Smooth muscle cell (in vitro differentiated cells): Measurements from ENCODE around the gene NIN. TPM values are rescaled to one million over a fixed set of nuclear protein-coding genes. Genes with fewer than 3 reads are reported as not detected.

Source experiments
- DNase-seq: peaks from one replicate; lab custom pipeline; 2025; ENCODE audit not compliant: unreplicated experiment; lab: John Stamatoyannopoulos, UW
- H2AFZ ChIP-seq: fragments of 200-600 bp; sonication (generic); 2 replicates; pipeline ENCODE4 v1.6.0; 2016; ENCODE audit warnings: antibody characterized with exemption, low read depth, mild to moderate bottlenecking
- H3F3A ChIP-seq: fragments of 200-600 bp; sonication (generic); 2 replicates; pipeline ENCODE4 v1.6.0; 2017; ENCODE audit warnings: antibody characterized with exemption, low read depth
- H3K27ac ChIP-seq: fragments of 200-600 bp; sonication (generic); 2 replicates; pipeline ENCODE4 v1.5.1; 2016; ENCODE audit warnings: low read depth, mild to moderate bottlenecking
- H3K27me3 ChIP-seq: fragments of 200-600 bp; sonication (generic); 2 replicates; pipeline ENCODE4 v1.6.1; 2016; ENCODE audit warnings: low read depth, mild to moderate bottlenecking
- H3K36me3 ChIP-seq: fragments of 200-600 bp; sonication (generic); 2 replicates; pipeline ENCODE4 v1.5.1; 2016; ENCODE audit warnings: low read depth
- H3K4me1 ChIP-seq: fragments of 200-600 bp; sonication (generic); 2 replicates; pipeline ENCODE4 v1.5.1; 2016; ENCODE audit warnings: low read depth
- H3K4me2 ChIP-seq: fragments of 200-600 bp; sonication (generic); 2 replicates; pipeline ENCODE4 v1.6.0; 2016; ENCODE audit warnings: mild to moderate bottlenecking
- H3K4me3 ChIP-seq: fragments of 200-600 bp; sonication (generic); 2 replicates; pipeline ENCODE4 v1.5.1; 2016; ENCODE audit warnings: mild to moderate bottlenecking
- H3K79me2 ChIP-seq: fragments of 200-600 bp; sonication (generic); 2 replicates; pipeline ENCODE4 v1.6.0; 2016; ENCODE audit warnings: low read depth, mild to moderate bottlenecking
- H3K9ac ChIP-seq: fragments of 200-600 bp; sonication (generic); 2 replicates; pipeline ENCODE4 v1.6.0; 2016; ENCODE audit warnings: low read depth
- H3K9me3 ChIP-seq: fragments of 200-600 bp; sonication (generic); replicated peaks from 2 replicates; pipeline ENCODE4 v1.5.1; 2016; ENCODE audit warnings: low read depth
- H4K20me1 ChIP-seq: fragments of 200-600 bp; sonication (generic); 2 replicates; pipeline ENCODE4 v1.6.0; 2016; ENCODE audit warnings: low read depth
- CTCF ChIP-seq: fragments of 200-600 bp; sonication (generic); IDR thresholded peaks from 2 replicates; pipeline ENCODE4 v1.5.1; 2017; ENCODE audit warnings: borderline replicate concordance, mild to moderate bottlenecking, antibody characterized with exemption; ENCODE audit not compliant: insufficient read depth, poor library complexity, severe bottlenecking
- WGBS: methylation state at CpG from one replicate; pipeline ENCODE4 v1.1.7; 2016; ENCODE audit warnings: low lambda C conversion rate; 5-methylcytosine and 5-hydroxymethylcytosine counted together
- polyA plus RNA-seq: library from polyadenylated mRNA; unstranded; fragments of >200 nt; fragmentation: Nextera tagmentation; extraction: Ambion mirVana; gene quantifications from 2 replicates; pipeline ENCODE4 v1.2.1, GENCODE V29; 2016
- total RNA-seq: library from RNA; depleted of rRNA; stranded (reverse); fragments of >200 nt; gene quantifications from 2 replicates; pipeline ENCODE4 v1.2.3, GENCODE V29; 2014

Gene NIN
- total and polyA plus RNA-seq, 2 experiments from 2014 or later = 7.5 to 14.9 TPM

- WGBS = 98% methylated on average over 8 of the region's 8 CpGs
- no peaks in the 10 kb centered on the region for H3K9me3 ChIP-seq
- H3K4me1 ChIP-seq = no peaks in the 10 kb centered on the region
- H3F3A ChIP-seq = no peaks in the 10 kb centered on the region
- H4K20me1 ChIP-seq = no peaks in the 10 kb centered on the region
- no peak overlapping the region for H2AFZ ChIP-seq
- H3K4me2 ChIP-seq = no peak overlapping the region
- no peak overlapping the region for H3K27ac ChIP-seq
- H3K9ac ChIP-seq = no peak overlapping the region
- no peaks in the 10 kb centered on the region for H3K36me3 ChIP-seq
- TF ChIP-seq CTCF = no peak
- H3K4me3 ChIP-seq = no peak overlapping the region
- no peak for DNase-seq
- no peaks in the 10 kb centered on the region for H3K27me3 ChIP-seq
- H3K79me2 ChIP-seq = no peaks in the 10 kb centered on the region
Observed at GRCh38 chr14:50759800-50760543, 71.0 kb downstream of the NIN start.

- no peak for TF ChIP-seq CTCF
- Histone ChIP-seq H4K20me1 (no peaks in the 10 kb centered on the region), H3K27me3 (no peaks in the 10 kb centered on the region), H3K4me2 (no peak overlapping the region), H3F3A (no peaks in the 10 kb centered on the region), H3K9me3 (no peaks in the 10 kb centered on the region), H2AFZ (no peak overlapping the region), H3K79me2 (no peaks in the 10 kb centered on the region), H3K4me1 (no peaks in the 10 kb centered on the region), H3K36me3 (peaks cover 2% of the 10 kb centered on the region), H3K9ac (no peak overlapping the region), H3K4me3 (no peak overlapping the region), H3K27ac (no peak overlapping the region)
- 96% methylated on average over 5 of the region's 5 CpGs for WGBS
- no peak for DNase-seq
Observed at GRCh38 chr14:50758945-50759344, 72.0 kb downstream of the NIN start.

- Histone ChIP-seq H4K20me1 (no peaks in the 10 kb centered on the region), H3F3A (no peaks in the 10 kb centered on the region), H2AFZ (no peak overlapping the region), H3K4me3 (no peak overlapping the region), H3K9ac (no peak overlapping the region), H3K36me3 (peaks cover 7% of the 10 kb centered on the region), H3K27ac (no peak overlapping the region), H3K9me3 (no peaks in the 10 kb centered on the region), H3K4me2 (no peak overlapping the region), H3K4me1 (no peaks in the 10 kb centered on the region), H3K27me3 (no peaks in the 10 kb centered on the region), H3K79me2 (no peaks in the 10 kb centered on the region)
- WGBS = 97% methylated on average over 7 of the region's 7 CpGs
- TF ChIP-seq CTCF = no peak
- no peak for DNase-seq
Observed at GRCh38 chr14:50758305-50758704, 72.7 kb downstream of the NIN start.

GRCh38 chr14:50757702-50758101 is 73.3 kb downstream of the NIN start:
- TF ChIP-seq CTCF = no peak
- WGBS = 99% methylated on average over 4 of the region's 4 CpGs
- Histone ChIP-seq H3K9me3 (no peaks in the 10 kb centered on the region), H3K27ac (no peak overlapping the region), H3K36me3 (peaks cover 7% of the 10 kb centered on the region), H3K4me3 (no peak overlapping the region), H3K27me3 (no peaks in the 10 kb centered on the region), H3K9ac (no peak overlapping the region), H3K4me1 (no peaks in the 10 kb centered on the region), H3K4me2 (no peak overlapping the region), H2AFZ (no peak overlapping the region), H4K20me1 (no peaks in the 10 kb centered on the region), H3F3A (no peaks in the 10 kb centered on the region), H3K79me2 (no peaks in the 10 kb centered on the region)
- DNase-seq = no peak
